ENCODE measurements around the gene KDF1.

The KDF1 gene

DNA sequence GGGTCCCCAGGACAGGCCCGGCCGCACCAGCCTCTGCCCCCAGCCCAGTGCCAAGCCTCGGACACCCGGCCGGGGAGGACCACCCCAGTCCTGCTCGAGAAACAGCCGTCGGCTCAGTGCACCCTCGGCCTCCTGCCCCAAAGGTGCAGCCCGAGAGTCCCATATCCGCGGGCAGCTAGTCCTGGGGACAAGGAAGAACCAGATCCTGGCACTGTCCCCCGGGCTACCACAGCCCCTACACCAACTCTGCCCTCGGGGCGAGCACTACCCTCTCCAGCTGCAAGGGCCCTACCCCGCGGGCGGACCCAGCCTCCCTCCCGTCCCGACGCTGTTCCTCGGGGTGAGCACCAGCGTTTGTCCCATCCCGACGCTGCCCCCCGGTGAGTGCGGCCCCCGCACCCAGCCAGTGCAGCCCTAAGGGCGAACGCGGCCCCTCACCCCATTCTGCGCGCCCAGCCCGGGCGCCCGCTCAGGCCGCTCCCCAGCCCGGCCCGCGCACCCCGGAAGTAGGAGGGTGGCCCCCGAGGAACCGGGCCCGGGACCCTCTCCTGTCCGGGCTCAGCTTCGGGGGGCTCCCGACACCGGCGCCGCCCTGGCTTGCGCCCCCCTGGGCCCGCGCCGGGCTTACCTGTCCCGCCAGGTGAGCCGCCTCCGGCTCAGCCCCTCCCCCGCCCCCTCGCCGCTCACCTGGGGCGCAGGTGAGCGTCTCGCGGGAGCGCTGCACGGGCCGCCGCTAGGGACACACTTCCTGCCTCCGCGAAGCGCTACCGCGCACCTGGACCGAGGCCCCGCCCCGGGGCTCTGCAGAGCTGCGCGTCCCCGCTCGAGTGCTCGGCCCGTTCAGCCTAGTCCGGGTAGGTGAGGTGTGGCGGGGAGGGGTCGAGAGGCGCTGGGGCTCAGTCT lies at the start of gene KDF1:
Gene KDF1, minus strand, starts transcription at position 747 of the 903 bp plus-strand sequence. CDS start 8,088 bp downstream, outside the sequence.
- DNase-seq (ENCODE audit: low read depth, low spot score): peak; percentile 5

GRCh38 chr1:27009601-27010197 lies 49.4 kb upstream of the KDF1 start:
- DNase-seq (ENCODE audit: low read depth, low spot score): no peak

- no peak for DNase-seq (ENCODE audit: low read depth, low spot score)
These were observed 47.8 kb upstream of the KDF1 start for GRCh38 chr1:27007909-27008582.

DNA sequence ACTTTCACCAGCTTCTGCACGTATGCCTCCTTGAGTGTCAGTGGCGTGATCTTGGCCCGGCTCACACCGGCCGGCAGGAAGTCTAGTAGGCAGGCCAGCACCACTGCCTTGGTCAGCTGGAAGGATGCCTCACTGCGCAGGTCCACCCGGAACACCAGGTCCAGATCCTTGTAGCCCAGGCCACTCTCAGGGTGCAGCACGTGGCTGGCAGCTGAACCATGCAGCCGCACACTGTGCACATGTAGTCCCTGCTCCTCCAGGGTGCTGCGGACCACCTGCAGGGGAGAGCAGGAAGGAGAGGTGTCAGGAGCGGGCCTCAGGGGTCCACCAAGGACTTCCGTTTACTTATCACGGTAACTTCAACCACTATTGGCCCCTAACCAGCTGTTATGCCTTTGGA lies 46.4 kb upstream of the KDF1 start:
- DNase-seq (ENCODE audit: low read depth, low spot score): no peak

- DNase-seq (ENCODE audit: low read depth, low spot score): no peak
These were observed 45.6 kb upstream of the KDF1 start for GRCh38 chr1:27005648-27006496.

- DNase-seq (ENCODE audit: low read depth, low spot score): no peak
These were observed 44.9 kb upstream of the KDF1 start for GRCh38 chr1:27005166-27005530.

DNA sequence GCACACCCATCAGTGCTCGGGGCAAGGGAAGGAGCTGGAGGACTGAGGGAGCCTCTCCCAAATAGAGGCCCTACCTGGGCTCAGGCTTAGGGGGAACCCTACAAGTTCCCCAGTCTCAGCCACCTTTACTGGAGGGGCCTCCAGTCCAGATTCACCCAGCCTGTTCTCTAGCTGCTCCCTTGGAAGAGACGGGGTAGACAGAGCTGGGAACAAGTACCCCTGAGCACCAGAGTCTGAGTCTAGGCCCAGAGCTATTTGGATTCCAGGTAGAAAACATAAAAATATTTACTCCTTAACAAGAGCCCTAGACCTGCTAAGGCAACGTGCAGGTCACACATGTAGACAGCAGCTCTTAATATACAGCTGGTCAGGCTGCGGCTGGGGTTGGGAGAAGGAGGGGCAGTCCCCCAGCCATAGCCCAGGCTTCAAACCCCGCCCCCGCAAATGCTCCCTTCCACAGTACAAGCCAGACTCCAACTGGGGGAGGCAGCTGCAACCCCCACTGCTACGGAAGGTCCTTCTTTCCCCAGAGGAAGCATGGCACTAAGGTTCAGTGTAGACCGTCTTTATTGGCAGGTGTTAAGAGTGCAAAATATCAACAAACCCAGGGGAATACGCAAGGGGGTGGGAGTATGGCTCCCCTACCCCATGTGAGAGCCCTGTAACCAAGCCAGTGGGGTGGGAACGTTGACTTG lies 44.4 kb upstream of the KDF1 start:
- no peak for DNase-seq (ENCODE audit: low read depth, low spot score)

DNA sequence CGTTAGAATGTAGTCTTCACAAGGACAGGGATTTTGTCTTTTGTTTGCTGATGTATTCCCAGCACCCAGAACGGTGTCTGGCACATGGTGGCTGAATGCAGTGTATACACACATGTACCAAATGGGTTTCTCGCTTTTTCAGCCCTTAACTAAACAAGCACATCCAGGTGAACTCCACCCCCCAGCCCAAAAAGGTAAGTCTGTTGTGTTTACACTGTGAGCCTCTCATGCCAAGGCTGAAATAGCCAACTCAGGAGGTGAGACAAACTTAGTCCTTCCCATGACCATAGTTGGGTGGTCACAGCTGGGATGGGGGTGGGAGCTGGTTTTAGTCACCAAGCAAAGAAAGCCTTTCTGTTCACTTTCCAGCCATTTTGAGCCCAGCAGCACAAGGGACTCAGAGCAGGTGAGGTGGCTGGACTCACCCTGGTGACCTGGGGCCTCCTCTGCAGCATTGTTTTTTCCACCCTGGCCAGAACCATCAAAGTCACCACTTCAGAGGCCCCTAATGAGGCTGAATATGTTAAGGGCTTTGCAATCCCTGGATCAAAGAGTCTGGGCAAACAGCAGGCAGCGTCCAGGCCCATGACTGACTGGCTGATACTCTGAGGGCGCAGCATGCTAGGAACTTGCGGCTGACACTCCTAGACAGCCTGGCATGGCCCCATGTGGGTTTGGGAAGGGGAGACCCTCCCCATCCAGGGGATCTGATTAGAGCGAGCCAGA lies 43.6 kb upstream of the KDF1 start:
- no peak for DNase-seq (ENCODE audit: low read depth, low spot score)

DNA sequence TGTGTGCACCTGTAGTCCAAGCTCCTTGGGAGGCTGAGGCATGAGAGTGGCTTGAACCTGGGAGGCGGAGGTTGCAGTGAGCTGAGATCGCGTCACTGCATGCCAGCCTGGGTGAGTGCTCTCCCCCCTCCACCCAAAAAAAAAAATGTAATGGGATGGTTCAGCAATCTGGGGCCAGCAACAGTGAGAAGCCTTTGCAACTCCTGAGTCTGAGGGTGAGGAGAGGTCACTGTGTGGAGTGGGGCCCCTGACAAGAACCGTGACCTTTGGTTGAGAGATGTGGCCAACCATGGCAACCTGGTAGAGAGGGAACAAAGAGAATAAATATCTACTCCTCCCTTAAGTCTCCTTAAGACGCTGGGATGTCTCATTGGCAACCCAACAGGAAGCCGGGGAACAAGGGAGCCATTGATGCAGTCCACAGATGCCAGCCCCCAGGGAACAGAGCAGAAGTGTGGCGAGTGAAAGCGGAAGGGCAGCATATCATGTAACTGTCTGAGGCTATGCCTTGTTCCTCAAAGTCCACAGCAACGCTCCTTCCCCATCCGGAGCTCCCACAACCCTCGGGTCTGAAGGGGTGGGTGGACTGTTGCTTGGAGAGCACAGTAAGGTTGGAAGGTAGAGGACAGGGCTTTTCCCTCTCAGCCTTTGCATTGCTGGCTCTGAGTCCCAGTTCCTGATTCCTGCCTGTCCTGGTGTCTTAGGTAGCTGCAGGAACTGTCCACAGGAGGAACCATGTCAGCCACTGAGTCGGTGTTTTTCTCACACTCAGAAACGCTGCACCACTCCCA lies 41.5 kb upstream of the KDF1 start:
- no peak for DNase-seq (ENCODE audit: low read depth, low spot score)

- DNase-seq (ENCODE audit: low read depth, low spot score): no peak
These were observed 40.7 kb upstream of the KDF1 start for GRCh38 chr1:27000817-27001460.

GRCh38 chr1:27000090-27000816 lies 40.0 kb upstream of the KDF1 start:
- DNase-seq (ENCODE audit: low read depth, low spot score): no peak

GRCh38 chr1:26999440-26999987 lies 39.2 kb upstream of the KDF1 start:
- DNase-seq (ENCODE audit: low read depth, low spot score): no peak

DNA sequence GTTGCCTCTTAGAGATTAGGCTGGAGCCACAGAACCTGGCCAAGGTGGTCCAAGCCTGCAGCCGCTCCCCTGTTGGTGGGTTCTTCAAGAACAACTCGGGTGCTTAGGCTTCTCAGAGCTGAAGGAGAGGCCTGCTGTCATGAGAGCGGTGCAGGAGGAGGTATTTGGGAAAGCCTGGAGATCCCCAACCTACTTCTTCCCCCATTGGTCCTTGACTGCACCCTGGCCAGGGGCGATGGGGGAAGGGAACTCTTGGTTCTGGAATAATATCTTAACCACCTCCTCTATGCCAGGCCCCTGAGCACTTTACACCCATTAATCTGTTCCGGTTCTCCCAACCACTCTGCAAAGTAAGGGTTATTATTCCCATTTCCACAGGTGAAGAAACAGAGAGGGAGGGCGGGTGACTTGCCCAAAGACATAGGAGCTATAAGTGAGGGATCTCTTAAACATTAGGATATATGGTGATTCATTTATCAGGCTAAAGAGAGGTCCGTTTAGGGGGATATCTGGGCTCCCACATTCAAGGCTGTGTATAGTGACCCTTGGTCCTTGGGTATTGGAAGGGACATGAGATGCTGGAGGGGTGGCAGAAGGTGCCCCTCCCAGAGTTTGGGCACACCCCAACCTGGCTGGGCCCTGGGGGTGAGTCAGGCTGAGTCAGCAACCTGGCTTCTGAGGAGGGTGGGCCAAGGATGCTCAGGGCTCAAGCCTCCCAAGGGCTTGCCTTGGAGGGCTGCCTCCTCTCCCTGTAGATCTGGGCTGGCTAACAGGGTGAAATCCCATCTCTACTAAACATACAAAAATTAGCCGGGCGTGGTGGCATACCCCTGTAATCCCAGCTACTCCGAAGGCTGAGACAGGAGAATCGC lies 38.4 kb upstream of the KDF1 start:
- no peak for DNase-seq (ENCODE audit: low read depth, low spot score)

GRCh38 chr1:26996665-26997064 lies 36.4 kb upstream of the KDF1 start:
- DNase-seq (ENCODE audit: low read depth, low spot score): no peak

- DNase-seq (ENCODE audit: low read depth, low spot score): no peak
These were observed 35.8 kb upstream of the KDF1 start for GRCh38 chr1:26996024-26996423.

- DNase-seq (ENCODE audit: low read depth, low spot score): no peak
These were observed 34.7 kb upstream of the KDF1 start for GRCh38 chr1:26994787-26995517.

Measured in activated CD4-positive, CD25-positive, alpha-beta regulatory T cell treated with anti-CD3 and anti-CD28 coated beads, Interleukin-2, amount 50 U/mL, for 16 hours (primary cell).